ENCODE measurements around the gene GRIK3.

Gene GRIK3

DNA sequence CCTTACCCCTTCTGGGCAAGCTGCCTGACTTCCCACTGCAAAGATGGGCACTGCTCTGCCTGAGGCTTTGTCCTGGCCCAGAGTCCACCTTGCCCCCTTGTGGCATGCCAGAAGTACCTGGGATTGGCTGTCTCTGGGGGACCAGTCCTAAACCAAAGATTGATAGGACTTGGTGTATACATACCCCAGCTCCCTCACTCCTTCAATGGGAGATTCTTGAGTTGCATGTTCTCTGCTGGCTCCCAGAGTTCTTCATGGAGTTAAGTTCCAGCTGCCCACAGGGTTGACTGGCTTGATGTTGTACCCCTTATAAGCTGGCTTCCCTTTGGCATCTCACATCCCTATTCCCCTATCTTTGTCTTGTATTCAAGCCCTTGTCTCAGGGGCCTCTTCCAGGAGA lies 244.8 kb downstream of the GRIK3 start:
- H3K36me3 ChIP-seq (ENCODE audit: control insufficient read depth, low read length) = no peaks in the 10 kb centered on the region
- no peak overlapping the region for H3K4me3 ChIP-seq (ENCODE audit: low read length)
- no peaks in the 10 kb centered on the region for H3K9me3 ChIP-seq (ENCODE audit: control insufficient read depth, insufficient read depth, low read length)
- no peaks in the 10 kb centered on the region for H3K79me2 ChIP-seq (ENCODE audit: control insufficient read depth, low read length)
- no peaks in the 10 kb centered on the region for H4K20me1 ChIP-seq (ENCODE audit: control insufficient read depth, insufficient read depth, low read depth, low read length)
- no peak overlapping the region for H3K27ac ChIP-seq (ENCODE audit: low read depth, low read length)
- no peaks in the 10 kb centered on the region for H3K4me1 ChIP-seq (ENCODE audit: control insufficient read depth, low read length)
- H3K27me3 ChIP-seq (ENCODE audit: control insufficient read depth, low read length) = no peaks in the 10 kb centered on the region
- H3K9me2 ChIP-seq (replicated peaks; ENCODE audit: control insufficient read depth, low read length) = no peaks in the 10 kb centered on the region
- TF ChIP-seq, protein P1, sequence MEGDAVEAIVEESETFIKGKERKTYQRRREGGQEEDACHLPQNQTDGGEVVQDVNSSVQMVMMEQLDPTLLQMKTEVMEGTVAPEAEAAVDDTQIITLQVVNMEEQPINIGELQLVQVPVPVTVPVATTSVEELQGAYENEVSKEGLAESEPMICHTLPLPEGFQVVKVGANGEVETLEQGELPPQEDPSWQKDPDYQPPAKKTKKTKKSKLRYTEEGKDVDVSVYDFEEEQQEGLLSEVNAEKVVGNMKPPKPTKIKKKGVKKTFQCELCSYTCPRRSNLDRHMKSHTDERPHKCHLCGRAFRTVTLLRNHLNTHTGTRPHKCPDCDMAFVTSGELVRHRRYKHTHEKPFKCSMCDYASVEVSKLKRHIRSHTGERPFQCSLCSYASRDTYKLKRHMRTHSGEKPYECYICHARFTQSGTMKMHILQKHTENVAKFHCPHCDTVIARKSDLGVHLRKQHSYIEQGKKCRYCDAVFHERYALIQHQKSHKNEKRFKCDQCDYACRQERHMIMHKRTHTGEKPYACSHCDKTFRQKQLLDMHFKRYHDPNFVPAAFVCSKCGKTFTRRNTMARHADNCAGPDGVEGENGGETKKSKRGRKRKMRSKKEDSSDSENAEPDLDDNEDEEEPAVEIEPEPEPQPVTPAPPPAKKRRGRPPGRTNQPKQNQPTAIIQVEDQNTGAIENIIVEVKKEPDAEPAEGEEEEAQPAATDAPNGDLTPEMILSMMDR (IDR thresholded peaks at IDR 0.05; ENCODE audit: low read depth, low read length, poor library complexity, severe bottlenecking) = no peak
- no peak overlapping the region for H3K4me2 ChIP-seq (ENCODE audit: low read length)
- no peaks in the 10 kb centered on the region for H3F3A ChIP-seq (ENCODE audit: control insufficient read depth, insufficient read depth)

DNA sequence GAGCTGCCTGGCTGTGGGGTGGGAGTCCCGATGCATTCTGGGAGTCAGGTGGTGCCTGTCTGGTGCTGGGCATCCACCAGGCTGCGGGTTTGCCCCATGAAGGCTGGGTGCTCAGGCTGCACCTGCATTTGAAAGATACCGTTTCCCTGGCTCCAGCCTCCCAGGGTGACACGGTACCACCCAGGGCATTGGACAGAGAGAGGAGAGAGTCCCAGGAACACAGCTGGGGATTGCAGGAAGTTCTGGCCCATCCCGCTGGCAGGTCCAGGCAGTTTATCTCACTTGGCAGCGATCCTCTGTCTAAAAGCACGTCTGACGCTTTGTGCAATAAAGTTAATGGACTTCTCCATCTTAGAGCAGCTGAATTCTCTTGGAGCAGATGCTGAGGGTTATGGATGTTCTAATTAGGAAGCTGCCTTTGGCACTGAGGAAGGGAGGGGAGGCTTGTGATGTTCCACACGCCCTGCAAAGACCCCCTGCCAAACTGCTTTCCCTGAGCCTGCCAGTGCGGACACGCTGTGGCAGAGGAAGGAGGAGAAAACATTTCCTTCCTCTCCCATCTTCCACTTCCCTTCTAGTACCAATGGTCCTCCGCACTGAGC lies 246.9 kb downstream of the GRIK3 start:
- Histone ChIP-seq H4K20me1 (ENCODE audit: control insufficient read depth, insufficient read depth, low read depth, low read length) (no peaks in the 10 kb centered on the region), H3K79me2 (ENCODE audit: control insufficient read depth, low read length) (no peaks in the 10 kb centered on the region), H3K27me3 (ENCODE audit: control insufficient read depth, low read length) (peaks cover 8% of the 10 kb centered on the region; the same call in 1 of the 2 replicates), H3F3A (ENCODE audit: control insufficient read depth, insufficient read depth) (no peaks in the 10 kb centered on the region), H3K4me1 (ENCODE audit: control insufficient read depth, low read length) (no peaks in the 10 kb centered on the region), H3K4me3 (ENCODE audit: low read length) (no peak overlapping the region), H3K4me2 (ENCODE audit: low read length) (no peak overlapping the region), H3K36me3 (ENCODE audit: control insufficient read depth, low read length) (no peaks in the 10 kb centered on the region), H3K27ac (ENCODE audit: low read depth, low read length) (no peak overlapping the region), H3K9me2 (replicated peaks; ENCODE audit: control insufficient read depth, low read length) (no peaks in the 10 kb centered on the region), H3K9me3 (ENCODE audit: control insufficient read depth, insufficient read depth, low read length) (no peaks in the 10 kb centered on the region)
- TF ChIP-seq EZH2phosphoT487 (IDR thresholded peaks at IDR 0.05; ENCODE audit: borderline replicate concordance, low read length) = no peak
- TF ChIP-seq, protein P1 (IDR thresholded peaks at IDR 0.05; ENCODE audit: low read depth, low read length, poor library complexity, severe bottlenecking) = no peak

DNA sequence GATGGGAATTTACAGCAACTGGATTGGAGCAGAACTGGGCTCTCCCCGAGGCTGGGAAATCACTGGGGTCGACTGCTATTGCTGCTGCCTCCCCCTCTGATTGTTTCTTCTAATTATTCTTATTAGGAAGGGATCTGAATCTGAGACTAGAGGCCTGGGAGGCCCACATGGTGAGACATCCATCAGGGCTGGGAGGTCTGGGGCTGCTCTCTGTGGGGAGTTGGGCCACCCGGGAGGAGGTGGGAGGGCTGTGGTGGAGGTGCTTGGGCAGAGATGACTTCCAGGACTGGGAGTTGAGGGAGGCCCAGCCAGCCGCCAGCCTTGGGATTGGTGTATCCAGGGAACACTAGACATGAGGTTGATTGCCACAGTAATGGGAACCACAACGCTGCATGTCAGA lies 247.9 kb downstream of the GRIK3 start:
- H3K36me3 ChIP-seq (ENCODE audit: control insufficient read depth, low read length) = no peaks in the 10 kb centered on the region
- peaks cover 8% of the 10 kb centered on the region; the same call in 1 of the 2 replicates for H3K27me3 ChIP-seq (ENCODE audit: control insufficient read depth, low read length)

More for the DNA sequence above, 247.9 kb downstream of the GRIK3 start:
- H3K9me2 ChIP-seq (replicated peaks; ENCODE audit: control insufficient read depth, low read length) = no peaks in the 10 kb centered on the region
- H3K79me2 ChIP-seq (ENCODE audit: control insufficient read depth, low read length) = no peaks in the 10 kb centered on the region
- H3K4me3 ChIP-seq (ENCODE audit: low read length) = no peak overlapping the region
- H4K20me1 ChIP-seq (ENCODE audit: control insufficient read depth, insufficient read depth, low read depth, low read length) = no peaks in the 10 kb centered on the region
- H3K27ac ChIP-seq (ENCODE audit: low read depth, low read length) = no peak overlapping the region
- no peaks in the 10 kb centered on the region for H3K4me1 ChIP-seq (ENCODE audit: control insufficient read depth, low read length)
- no peak overlapping the region for H3K4me2 ChIP-seq (ENCODE audit: low read length)
- TF ChIP-seq EZH2phosphoT487 (IDR thresholded peaks at IDR 0.05; ENCODE audit: borderline replicate concordance, low read length) = no peak
- TF ChIP-seq, protein P1 (IDR thresholded peaks at IDR 0.05; ENCODE audit: low read depth, low read length, poor library complexity, severe bottlenecking) = no peak
- H3F3A ChIP-seq (ENCODE audit: control insufficient read depth, insufficient read depth) = no peaks in the 10 kb centered on the region
- no peaks in the 10 kb centered on the region for H3K9me3 ChIP-seq (ENCODE audit: control insufficient read depth, insufficient read depth, low read length)

Data from DOHH2 (cell line).